ENCODE results near the gene CFAP46. TPM values are rescaled to one million over a fixed set of nuclear protein-coding genes. Genes with fewer than 3 reads are reported as not detected.
"Not testable (repeated sequence)": the region's sequence is repeated elsewhere in the genome, so short reads cannot be mapped to it uniquely, and the experiment has no call there.

The CFAP46 gene
- polyA plus RNA-seq, 2 donors, result 0.40 to 0.73 TPM

- Histone ChIP-seq H3K27ac (ENCODE audit: low read depth in 2 of 2, low read length in 1 of 2) (no peak overlapping the region), H3K36me3 (ENCODE audit: control insufficient read depth in 2 of 2, insufficient read depth in 2 of 2, low read length in 1 of 2) (no peaks in the 10 kb centered on the region)
- 93% methylated on average over 29 to 36 of the region's 36 CpGs for WGBS, 2 donors
Observed at GRCh38 chr10:132826524-132827422, 115.6 kb downstream of the CFAP46 start.

GRCh38 chr10:132825783-132826523, 116.4 kb downstream of the CFAP46 start:
- H3K27me3 ChIP-seq (ENCODE audit: control insufficient read depth in 1 of 2, insufficient read depth in 2 of 2, low read length in 2 of 2); H3K36me3 ChIP-seq (ENCODE audit: control insufficient read depth in 2 of 2, insufficient read depth in 2 of 2, low read length in 1 of 2); H3K4me1 ChIP-seq (ENCODE audit: control insufficient read depth in 2 of 2, insufficient read depth in 2 of 2, low read length in 1 of 2); H3K27ac ChIP-seq (ENCODE audit: low read depth in 2 of 2, low read length in 1 of 2); H3K4me3 ChIP-seq (ENCODE audit: low read depth in 1 of 2, low read length in 2 of 2); H3K9me3 ChIP-seq (ENCODE audit: control insufficient read depth in 2 of 2, insufficient read depth in 1 of 2, low read depth in 1 of 2, low read length in 1 of 2): not testable (repeated sequence)
- 86 to 94% methylated on average over 33 to 34 of the region's 34 CpGs for WGBS, 2 donors

More at GRCh38 chr10:132826524-132827422, 115.6 kb downstream of the CFAP46 start:
- H3K27me3 ChIP-seq (ENCODE audit: control insufficient read depth in 1 of 2, insufficient read depth in 2 of 2, low read length in 2 of 2), result no peaks in the 10 kb centered on the region
- H3K9me3 ChIP-seq (ENCODE audit: control insufficient read depth in 2 of 2, insufficient read depth in 1 of 2, low read depth in 1 of 2, low read length in 1 of 2), result peaks cover 3 to 6% of the 10 kb centered on the region in 2 donors
- H3K4me3 ChIP-seq (ENCODE audit: low read depth in 1 of 2, low read length in 2 of 2), result no peak overlapping the region
- no peaks in the 10 kb centered on the region for H3K4me1 ChIP-seq (ENCODE audit: control insufficient read depth in 2 of 2, insufficient read depth in 2 of 2, low read length in 1 of 2)

- H3K27me3 ChIP-seq (ENCODE audit: control insufficient read depth in 1 of 2, insufficient read depth in 2 of 2, low read length in 2 of 2), result peaks cover 0 to 5% of the 10 kb centered on the region in 2 donors
- no peaks in the 10 kb centered on the region for H3K36me3 ChIP-seq (ENCODE audit: control insufficient read depth in 2 of 2, insufficient read depth in 2 of 2, low read length in 1 of 2)
- no peak overlapping the region for H3K4me3 ChIP-seq (ENCODE audit: low read depth in 1 of 2, low read length in 2 of 2)
- H3K4me1 ChIP-seq (ENCODE audit: control insufficient read depth in 2 of 2, insufficient read depth in 2 of 2, low read length in 1 of 2), result no peaks in the 10 kb centered on the region
- H3K9me3 ChIP-seq (ENCODE audit: control insufficient read depth in 2 of 2, insufficient read depth in 1 of 2, low read depth in 1 of 2, low read length in 1 of 2), result peaks cover 0 to under 1% of the 10 kb centered on the region in 2 donors
- WGBS, 2 donors, result 91 to 93% methylated on average over 13 of the region's 13 CpGs
- H3K27ac ChIP-seq (ENCODE audit: low read depth in 2 of 2, low read length in 1 of 2), result no peak overlapping the region
Observed at GRCh38 chr10:132820056-132820455, 122.3 kb downstream of the CFAP46 start.

GRCh38 chr10:132817701-132818211, 124.6 kb downstream of the CFAP46 start:
- no peaks in the 10 kb centered on the region for H3K36me3 ChIP-seq (ENCODE audit: control insufficient read depth in 2 of 2, insufficient read depth in 2 of 2, low read length in 1 of 2)
- H3K4me1 ChIP-seq (ENCODE audit: control insufficient read depth in 2 of 2, insufficient read depth in 2 of 2, low read length in 1 of 2), result no peaks in the 10 kb centered on the region
- WGBS, 2 donors, result 84 to 85% methylated on average over 29 of the region's 29 CpGs
- H3K27me3 ChIP-seq (ENCODE audit: control insufficient read depth in 1 of 2, insufficient read depth in 2 of 2, low read length in 2 of 2), result peaks cover 0 to 5% of the 10 kb centered on the region in 2 donors
- no peak overlapping the region for H3K27ac ChIP-seq (ENCODE audit: low read depth in 2 of 2, low read length in 1 of 2)
- peaks cover 0 to 3% of the 10 kb centered on the region in 2 donors for H3K9me3 ChIP-seq (ENCODE audit: control insufficient read depth in 2 of 2, insufficient read depth in 1 of 2, low read depth in 1 of 2, low read length in 1 of 2)
- H3K4me3 ChIP-seq (ENCODE audit: low read depth in 1 of 2, low read length in 2 of 2), result no peak overlapping the region

- Histone ChIP-seq H3K27me3 (ENCODE audit: control insufficient read depth in 1 of 2, insufficient read depth in 2 of 2, low read length in 2 of 2) (peaks cover 0 to 5% of the 10 kb centered on the region in 2 donors), H3K36me3 (ENCODE audit: control insufficient read depth in 2 of 2, insufficient read depth in 2 of 2, low read length in 1 of 2) (no peaks in the 10 kb centered on the region), H3K27ac (ENCODE audit: low read depth in 2 of 2, low read length in 1 of 2) (no peak overlapping the region), H3K4me1 (ENCODE audit: control insufficient read depth in 2 of 2, insufficient read depth in 2 of 2, low read length in 1 of 2) (no peaks in the 10 kb centered on the region), H3K4me3 (ENCODE audit: low read depth in 1 of 2, low read length in 2 of 2) (no peak overlapping the region), H3K9me3 (ENCODE audit: control insufficient read depth in 2 of 2, insufficient read depth in 1 of 2, low read depth in 1 of 2, low read length in 1 of 2) (peaks cover 0 to 4% of the 10 kb centered on the region in 2 donors)
- 76 to 78% methylated on average over 12 of the region's 12 CpGs for WGBS, 2 donors
Observed at GRCh38 chr10:132816718-132817117, 125.7 kb downstream of the CFAP46 start.

GRCh38 chr10:132815168-132815857, 127.1 kb downstream of the CFAP46 start:
- Histone ChIP-seq H3K36me3 (ENCODE audit: control insufficient read depth in 2 of 2, insufficient read depth in 2 of 2, low read length in 1 of 2) (no peaks in the 10 kb centered on the region), H3K27ac (ENCODE audit: low read depth in 2 of 2, low read length in 1 of 2) (no peak overlapping the region), H3K4me1 (ENCODE audit: control insufficient read depth in 2 of 2, insufficient read depth in 2 of 2, low read length in 1 of 2) (no peaks in the 10 kb centered on the region), H3K4me3 (ENCODE audit: low read depth in 1 of 2, low read length in 2 of 2) (no peak overlapping the region), H3K27me3 (ENCODE audit: control insufficient read depth in 1 of 2, insufficient read depth in 2 of 2, low read length in 2 of 2) (peaks cover 0 to 5% of the 10 kb centered on the region in 2 donors), H3K9me3 (ENCODE audit: control insufficient read depth in 2 of 2, insufficient read depth in 1 of 2, low read depth in 1 of 2, low read length in 1 of 2) (peaks cover 2 to 4% of the 10 kb centered on the region in 2 donors)
- WGBS, 2 donors, result 77 to 78% methylated on average over 18 of the region's 18 CpGs

GRCh38 chr10:132814469-132814856, 127.9 kb downstream of the CFAP46 start:
- H3K9me3 ChIP-seq (ENCODE audit: control insufficient read depth in 2 of 2, insufficient read depth in 1 of 2, low read depth in 1 of 2, low read length in 1 of 2), result peaks cover 2 to 4% of the 10 kb centered on the region in 2 donors
- peaks cover 0 to 5% of the 10 kb centered on the region in 2 donors for H3K27me3 ChIP-seq (ENCODE audit: control insufficient read depth in 1 of 2, insufficient read depth in 2 of 2, low read length in 2 of 2)
- no peaks in the 10 kb centered on the region for H3K36me3 ChIP-seq (ENCODE audit: control insufficient read depth in 2 of 2, insufficient read depth in 2 of 2, low read length in 1 of 2)
- 79 to 80% methylated on average over 16 of the region's 16 CpGs for WGBS, 2 donors
- H3K4me3 ChIP-seq (ENCODE audit: low read depth in 1 of 2, low read length in 2 of 2), result no peak overlapping the region
- H3K27ac ChIP-seq (ENCODE audit: low read depth in 2 of 2, low read length in 1 of 2), result no peak overlapping the region
- no peaks in the 10 kb centered on the region for H3K4me1 ChIP-seq (ENCODE audit: control insufficient read depth in 2 of 2, insufficient read depth in 2 of 2, low read length in 1 of 2)

- H3K9me3 ChIP-seq (ENCODE audit: control insufficient read depth in 2 of 2, insufficient read depth in 1 of 2, low read depth in 1 of 2, low read length in 1 of 2), result peaks cover 2 to 4% of the 10 kb centered on the region in 2 donors
- no peaks in the 10 kb centered on the region for H3K4me1 ChIP-seq (ENCODE audit: control insufficient read depth in 2 of 2, insufficient read depth in 2 of 2, low read length in 1 of 2)
- peaks cover 0 to 5% of the 10 kb centered on the region in 2 donors for H3K27me3 ChIP-seq (ENCODE audit: control insufficient read depth in 1 of 2, insufficient read depth in 2 of 2, low read length in 2 of 2)
- H3K27ac ChIP-seq (ENCODE audit: low read depth in 2 of 2, low read length in 1 of 2), result no peak overlapping the region
- no peak overlapping the region for H3K4me3 ChIP-seq (ENCODE audit: low read depth in 1 of 2, low read length in 2 of 2)
- no peaks in the 10 kb centered on the region for H3K36me3 ChIP-seq (ENCODE audit: control insufficient read depth in 2 of 2, insufficient read depth in 2 of 2, low read length in 1 of 2)
- WGBS, 2 donors, result 63 to 68% methylated on average over 24 to 26 of the region's 28 CpGs
Observed at GRCh38 chr10:132813560-132814468, 128.6 kb downstream of the CFAP46 start.
